ENCODE data around the gene CLASP1.

- TF ChIP-seq CTCF (IDR thresholded peaks at IDR 0.05) (no peak), POLR2A (IDR thresholded peaks at IDR 0.05) (no peak)
These were observed 239.3 kb downstream of the CLASP1 start for GRCh38 chr2:121409966-121410365.
